Small intestine (tissue), 7 donors: ENCODE measurements around the gene ZBED1. TPM values are rescaled to one million over a fixed set of nuclear protein-coding genes. Genes with fewer than 3 reads are reported as not detected.
"Not testable (repeated sequence)": the region's sequence is repeated elsewhere in the genome, so short reads cannot be mapped to it uniquely, and the experiment has no call there.

Experiments
- DNase-seq, 2 donors: peaks; one replicate each; pipeline versions ENCODE4 v3.0.0 to v3.0.0-alpha.2; 2013
- FAIRE-seq: peaks from 2 replicates; lab custom pipeline; 2012; peaks lifted over from hg19 to GRCh38; lab: Jason Lieb, UNC
- H3K27ac ChIP-seq, 3 donors: one replicate each; pipeline ENCODE4 v1.5.1; 2013; ENCODE audit warnings: low read length in 2 of 3, mild to moderate bottlenecking in 2 of 3, control low read depth in 1 of 3, inconsistent platforms in 1 of 3, low read depth in 1 of 3, moderate library complexity in 1 of 3
- H3K27me3 ChIP-seq, 3 donors: one replicate each; pipeline ENCODE4 v1.6.1; 2013; ENCODE audit warnings: low read length in 3 of 3, inconsistent platforms in 1 of 3; ENCODE audit not compliant: control insufficient read depth in 3 of 3, insufficient read depth in 3 of 3
- H3K36me3 ChIP-seq, 3 donors: one replicate each; pipeline ENCODE4 v1.6.1; 2013; ENCODE audit warnings: low read length in 3 of 3, inconsistent platforms in 1 of 3, low read depth in 1 of 3, mild to moderate bottlenecking in 1 of 3, moderate library complexity in 1 of 3; ENCODE audit not compliant: control insufficient read depth in 3 of 3, insufficient read depth in 2 of 3
- H3K4me1 ChIP-seq, 3 donors: one replicate each; pipeline ENCODE4 v1.6.1; 2013; ENCODE audit warnings: low read length in 2 of 3, inconsistent platforms in 1 of 3, low read depth in 1 of 3, mild to moderate bottlenecking in 1 of 3, moderate library complexity in 1 of 3; ENCODE audit not compliant: control insufficient read depth in 3 of 3, insufficient read depth in 2 of 3
- H3K4me3 ChIP-seq, 3 donors: one replicate each; pipeline ENCODE4 v1.5.1; 2013; ENCODE audit warnings: low read length in 3 of 3, control low read depth in 1 of 3, inconsistent platforms in 1 of 3, low read depth in 1 of 3, mild to moderate bottlenecking in 1 of 3, moderate library complexity in 1 of 3
- H3K9me3 ChIP-seq, 2 donors: one replicate each; pipeline ENCODE4 v1.6.1; 2013; ENCODE audit warnings: low read depth in 1 of 2, low read length in 1 of 2; ENCODE audit not compliant: control insufficient read depth in 2 of 2, insufficient read depth in 1 of 2
- WGBS, 3 donors: extraction: QIAGEN DNeasy Blood & Tissue Kit; methylation state at CpG; one replicate each; pipeline ENCODE4 v1.1.7; 2013; 5-methylcytosine and 5-hydroxymethylcytosine counted together
- polyA plus RNA-seq, 4 donors: library from polyadenylated mRNA; stranded (reverse) in 3 of 4; unstranded in 1 of 4; fragments of 200-250 nt in 3 of 4; fragments of 120-200 nt in 1 of 4; gene quantifications; one replicate each; pipeline versions ENCODE4 v1.2.1 to v1.2.3, GENCODE V29; 2013
- donor health status: healthy with polysubstance abuse.
- donor health status: control.
- donor health status: control.
- donor health status: Bipolar disorder and iron deficiency.
- donor health status: healthy.

ZBED1 gene
- polyA plus RNA-seq, 4 donors, result 23.9 to 48.0 (median 30.3) TPM

DNA sequence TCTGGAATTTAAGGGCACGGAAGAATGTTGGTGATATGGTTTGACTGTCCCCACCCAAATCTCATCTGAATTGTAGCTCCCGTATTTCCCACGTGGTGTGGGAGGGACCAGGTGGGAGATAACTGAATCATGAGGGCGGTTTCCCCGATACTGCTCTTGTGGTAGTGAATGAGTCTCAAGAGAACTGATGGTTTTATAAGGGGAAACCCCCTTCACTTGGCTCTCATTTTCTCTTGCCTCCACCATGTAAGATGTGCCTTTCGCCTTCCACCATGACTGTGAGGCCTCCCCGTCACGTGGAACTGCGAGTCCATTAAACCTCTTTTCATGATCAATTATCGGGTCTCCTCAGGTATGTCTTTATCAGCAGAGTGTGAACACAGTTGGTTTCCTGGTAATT lies 25.6 kb upstream of the ZBED1 start:
- Histone ChIP-seq H3K4me3 (no peak overlapping the region), H3K9me3 (no peaks in the 10 kb centered on the region), H3K27ac (no peak overlapping the region), H3K4me1 (no peaks in the 10 kb centered on the region), H3K27me3 (no peaks in the 10 kb centered on the region), H3K36me3 (no peaks in the 10 kb centered on the region)
- WGBS, 3 donors, result 66 to 77% (median 67%) methylated on average over 10 of the region's 10 CpGs
- no peak for DNase-seq
- no peak for FAIRE-seq

DNA sequence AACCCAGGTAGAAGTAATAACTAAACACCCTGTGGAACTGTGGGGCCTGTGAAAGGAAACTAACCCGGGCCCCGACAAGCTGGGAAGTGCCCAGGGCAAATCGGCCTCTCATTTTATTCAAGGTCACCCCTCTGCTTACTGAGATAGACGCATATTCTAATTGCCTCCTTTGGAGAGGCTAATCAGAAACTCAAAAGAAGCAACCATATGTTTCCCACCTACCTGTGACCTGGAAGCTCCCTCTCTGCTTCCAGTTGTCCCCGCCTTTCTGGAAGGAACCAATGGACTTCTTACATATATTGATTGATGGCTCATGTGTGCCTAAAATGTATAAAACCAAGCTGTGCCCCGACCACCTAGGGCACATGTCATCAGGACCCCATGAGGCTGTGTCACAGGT lies 23.1 kb upstream of the ZBED1 start:
- Histone ChIP-seq H3K27ac (no peak overlapping the region), H3K4me1 (no peaks in the 10 kb centered on the region), H3K27me3 (no peaks in the 10 kb centered on the region), H3K36me3 (no peaks in the 10 kb centered on the region), H3K9me3 (no peaks in the 10 kb centered on the region), H3K4me3 (no peak overlapping the region)
- FAIRE-seq, result no peak
- no peak for DNase-seq
- 70 to 83% (median 79%) methylated on average over 6 of the region's 6 CpGs for WGBS, 3 donors

DNA sequence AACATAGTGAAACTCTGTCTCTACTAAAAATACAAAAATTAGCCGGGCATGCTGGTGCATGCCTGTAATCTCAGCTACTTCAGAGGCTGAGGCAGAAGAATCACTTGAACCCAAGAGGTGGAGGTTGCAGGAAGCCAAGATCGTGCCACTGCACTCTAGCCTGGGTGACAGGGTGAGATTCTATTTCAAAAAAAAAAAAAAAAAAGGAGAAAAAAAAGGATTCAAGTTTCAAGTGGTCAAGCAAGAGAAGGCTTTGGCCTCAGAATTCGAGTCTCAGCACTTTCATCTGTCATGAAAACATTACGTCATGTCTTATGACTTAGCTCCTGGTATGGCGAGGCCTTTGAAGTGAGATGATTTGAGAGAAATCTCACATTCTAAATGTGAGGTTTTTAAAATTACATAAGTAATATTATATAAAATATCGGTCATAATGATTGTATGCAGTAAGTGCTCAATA lies 21.2 kb upstream of the ZBED1 start:
- no peak for DNase-seq
- Histone ChIP-seq H3K9me3 (no peaks in the 10 kb centered on the region), H3K4me3 (no peak overlapping the region), H3K27me3 (no peaks in the 10 kb centered on the region), H3K36me3 (no peaks in the 10 kb centered on the region), H3K27ac (no peak overlapping the region), H3K4me1 (no peaks in the 10 kb centered on the region)
- whole genome bisulfite sequencing, 3 donors, result 83 to 86% (median 85%) methylated on average over 6 of the region's 6 CpGs
- FAIRE-seq, result no peak

DNA sequence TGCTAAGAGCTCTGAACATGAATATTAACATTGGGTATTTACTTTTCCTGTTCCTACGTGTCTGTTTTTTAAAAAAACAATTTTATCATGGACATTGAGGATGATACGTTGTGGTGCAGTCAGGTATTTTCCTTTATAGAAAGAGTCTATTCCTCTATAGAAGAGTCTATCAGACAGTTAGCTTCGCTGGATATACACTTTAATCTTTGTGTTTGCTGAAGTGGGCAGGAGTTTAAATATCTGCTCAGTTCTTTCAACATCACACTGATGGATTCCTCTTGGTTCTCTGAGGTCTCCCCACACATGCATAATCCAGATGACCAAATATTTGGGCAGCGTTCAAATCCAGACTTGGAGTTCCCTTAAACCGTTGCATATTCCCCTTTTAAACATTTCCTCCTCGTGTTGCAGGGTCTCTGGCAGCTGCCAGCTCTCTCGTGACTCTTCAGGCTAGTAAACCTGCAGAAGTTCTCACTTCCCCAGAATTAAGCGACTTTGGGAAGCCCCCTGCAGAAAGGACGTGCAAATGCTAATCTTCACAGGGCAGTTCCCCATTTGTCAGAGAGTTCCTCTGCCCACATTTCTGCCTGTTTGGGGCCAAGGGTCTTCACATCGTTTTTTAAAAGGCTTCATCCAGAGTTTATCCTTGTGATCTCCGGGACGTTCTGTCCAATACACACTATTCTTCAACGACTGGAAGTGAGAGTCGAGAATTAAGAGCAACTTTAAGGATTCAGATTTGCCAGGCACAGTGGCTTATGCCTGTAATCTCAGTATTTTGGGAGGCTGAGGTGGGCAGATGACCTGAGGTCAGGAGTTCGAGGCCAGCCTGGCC lies 20.5 kb upstream of the ZBED1 start:
- Histone ChIP-seq H3K27ac (no peak overlapping the region), H3K4me3 (no peak overlapping the region), H3K4me1 (no peaks in the 10 kb centered on the region), H3K27me3 (no peaks in the 10 kb centered on the region), H3K36me3 (no peaks in the 10 kb centered on the region), H3K9me3 (no peaks in the 10 kb centered on the region)
- DNase-seq (no peak), FAIRE-seq (no peak)
- 38 to 54% (median 52%) methylated on average over 15 of the region's 15 CpGs for WGBS, 3 donors

DNA sequence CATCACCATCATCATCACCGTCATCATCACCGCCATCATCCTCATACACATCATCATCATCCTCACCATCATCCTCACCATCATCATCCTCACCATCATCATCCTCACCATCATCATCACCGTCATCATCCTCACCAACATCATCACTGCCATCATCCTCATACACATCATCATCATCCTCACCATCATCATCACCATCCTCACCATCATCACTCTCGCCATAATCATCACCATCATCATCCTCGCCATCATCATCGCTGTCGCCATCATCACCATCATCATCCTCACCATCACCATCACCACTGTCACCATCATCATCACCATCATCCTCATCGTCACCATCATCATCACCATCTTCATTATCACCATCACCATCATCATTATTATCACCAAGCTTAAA lies 19.8 kb upstream of the ZBED1 start:
- Histone ChIP-seq H3K9me3 (no peaks in the 10 kb centered on the region), H3K4me1 (no peaks in the 10 kb centered on the region)
- no peak for FAIRE-seq

DNA sequence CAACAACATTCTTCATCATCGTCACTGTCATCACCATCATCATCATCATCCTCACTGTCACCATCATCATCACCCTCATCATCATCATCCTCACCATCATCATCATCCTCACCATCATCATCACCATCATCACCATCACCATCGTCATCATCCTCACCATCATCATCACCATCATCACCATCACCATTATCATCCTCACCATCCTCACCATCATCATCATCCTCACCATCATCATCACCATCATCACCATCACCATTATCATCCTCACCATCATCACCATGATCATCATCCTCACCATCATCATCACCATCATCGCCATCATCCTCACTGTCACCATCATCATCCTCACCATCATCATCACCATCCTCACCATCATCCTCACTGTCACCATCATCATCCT lies 18.9 kb upstream of the ZBED1 start:
- H3K9me3 ChIP-seq, H3K4me1 ChIP-seq, H3K27me3 ChIP-seq, FAIRE-seq, H3K27ac ChIP-seq, DNase-seq, H3K4me3 ChIP-seq, H3K36me3 ChIP-seq: not testable (repeated sequence)
- 54 to 59% (median 54%) methylated on average over 3 of the region's 3 CpGs for WGBS, 3 donors

More for the DNA sequence above, 19.8 kb upstream of the ZBED1 start:
- Histone ChIP-seq H3K4me3 (no peak overlapping the region), H3K36me3 (no peaks in the 10 kb centered on the region), H3K27me3 (no peaks in the 10 kb centered on the region), H3K27ac (no peak overlapping the region)
- no peak for DNase-seq
- 96 to 98% (median 97%) methylated on average over 8 of the region's 8 CpGs for WGBS, 3 donors

DNA sequence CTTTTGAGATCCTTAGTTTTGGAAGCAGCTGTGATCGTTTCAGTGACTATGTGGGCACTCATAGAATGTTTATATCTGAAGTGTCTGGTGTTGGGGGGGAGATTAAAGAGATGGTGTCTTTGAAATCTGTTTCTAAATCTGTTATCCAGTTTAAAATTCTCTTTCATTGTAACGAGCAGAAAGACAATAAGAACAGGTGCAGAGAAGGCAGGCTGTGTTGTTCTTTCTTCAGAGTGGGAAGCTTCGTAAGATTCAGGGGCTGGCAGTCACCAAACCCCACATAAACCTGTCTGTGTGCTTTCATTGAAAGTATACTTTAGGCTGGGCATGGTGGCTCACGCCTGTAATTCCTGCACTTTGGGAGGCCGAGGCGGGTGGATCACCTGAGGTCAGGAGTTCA lies 16.3 kb upstream of the ZBED1 start:
- Histone ChIP-seq H3K27me3 (no peaks in the 10 kb centered on the region), H3K4me3 (no peak overlapping the region), H3K27ac (no peak overlapping the region), H3K36me3 (no peaks in the 10 kb centered on the region), H3K9me3 (no peaks in the 10 kb centered on the region), H3K4me1 (no peaks in the 10 kb centered on the region)
- WGBS, 3 donors, result 63 to 70% (median 65%) methylated on average over 6 of the region's 6 CpGs
- FAIRE-seq, result no peak
- DNase-seq, result no peak

DNA sequence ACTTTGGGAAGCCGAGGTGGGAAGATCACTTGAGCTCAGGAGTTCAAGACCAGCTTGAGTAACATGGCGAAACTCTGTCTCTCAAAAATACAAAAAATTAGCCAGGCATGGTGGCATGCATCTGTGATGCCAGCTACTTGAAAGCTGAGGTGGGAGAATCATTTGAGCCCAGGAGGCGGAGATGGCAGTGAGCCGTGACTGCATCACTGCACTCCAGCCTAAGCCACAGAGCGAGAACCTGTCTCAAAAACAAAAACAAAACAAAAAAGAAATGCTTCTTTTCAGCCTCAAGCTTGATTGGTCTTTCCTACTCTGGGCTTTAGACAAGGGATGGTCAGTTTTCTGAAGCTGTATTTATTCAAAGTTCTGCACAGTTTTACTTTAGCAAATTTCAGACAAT lies 15.8 kb upstream of the ZBED1 start:
- DNase-seq (no peak), FAIRE-seq (no peak)
- Histone ChIP-seq H3K4me3 (no peak overlapping the region), H3K36me3 (no peaks in the 10 kb centered on the region), H3K9me3 (no peaks in the 10 kb centered on the region), H3K27me3 (no peaks in the 10 kb centered on the region), H3K4me1 (no peaks in the 10 kb centered on the region), H3K27ac (no peak overlapping the region)
- WGBS, 3 donors, result 78 to 90% (median 83%) methylated on average over 5 of the region's 5 CpGs

DNA sequence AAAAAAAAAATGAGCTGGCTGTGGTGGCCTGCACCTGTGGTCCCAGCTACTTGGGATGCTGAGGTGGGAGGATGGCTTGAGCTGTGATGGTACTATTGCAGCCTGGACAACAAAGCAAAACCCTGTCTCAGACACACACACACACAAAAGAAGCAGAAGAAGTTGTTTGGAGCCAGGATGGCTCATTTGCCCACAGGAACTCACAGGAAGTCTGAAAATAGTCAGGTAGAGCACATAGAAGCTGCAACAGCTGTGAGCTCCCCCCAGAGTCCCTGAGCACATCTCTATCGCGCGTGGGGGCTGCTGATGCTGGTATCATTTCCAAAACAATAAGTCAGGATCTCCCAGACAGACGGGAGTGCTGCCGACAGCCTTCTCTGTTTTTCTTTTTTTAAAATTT lies 13.4 kb upstream of the ZBED1 start:
- Histone ChIP-seq H3K36me3 (no peaks in the 10 kb centered on the region), H3K27ac (no peak overlapping the region), H3K4me1 (no peaks in the 10 kb centered on the region), H3K4me3 (no peak overlapping the region), H3K9me3 (no peaks in the 10 kb centered on the region), H3K27me3 (no peaks in the 10 kb centered on the region)
- WGBS, 3 donors, result 53 to 76% (median 64%) methylated on average over 5 of the region's 5 CpGs
- DNase-seq, result no peak
- no peak for FAIRE-seq
